H1 (cell line): Measurements from ENCODE around the gene UPF2. TPM values are rescaled to one million over a fixed set of nuclear protein-coding genes. Genes with fewer than 3 reads are reported as not detected.

Experiments used
- CTCF ChIA-PET: fragments of 300-600 bp; sonication (Branson Sonifier 250); formaldehyde crosslinking; loops from one replicate; lab custom pipeline; 2021; ENCODE audit not compliant: partially characterized antibody; lab: Charles Lee
- POLR2A ChIA-PET: fragments of 300-600 bp; sonication (Branson Sonifier 250); formaldehyde crosslinking; loops from one replicate; lab custom pipeline; 2021; ENCODE audit warnings: inconsistent platforms; ENCODE audit not compliant: partially characterized antibody; lab: Charles Lee
- DNase-seq, 2 experiments: peaks; one replicate each; pipeline versions ENCODE4 v3.0.0 to v3.0.0-alpha.2; 2010 to 2022; ENCODE audit warnings: low spot score in 2 of 2, low read depth in 1 of 2, mixed read lengths in 1 of 2
- FAIRE-seq: peaks from 2 replicates; lab custom pipeline; 2011; peaks lifted over from hg19 to GRCh38; lab: Jason Lieb, UNC
- H2AFZ ChIP-seq: 2 replicates; pipeline ENCODE4 v1.8.1; 2012; ENCODE audit warnings: low read length, inconsistent platforms
- H2AK5ac ChIP-seq: 2 replicates; pipeline ENCODE4 v1.6.1; 2013; ENCODE audit warnings: low read depth, low read length
- H2BK120ac ChIP-seq: replicated peaks from 2 replicates; pipeline ENCODE3; 2013; ENCODE audit warnings: low read depth, low read length, inconsistent platforms
- H2BK12ac ChIP-seq: 2 replicates; pipeline ENCODE4 v1.6.1; 2013; ENCODE audit warnings: low read depth, low read length
- H2BK15ac ChIP-seq: 2 replicates; pipeline ENCODE4 v1.6.1; 2013; ENCODE audit warnings: low read length
- H2BK20ac ChIP-seq: 2 replicates; pipeline ENCODE4 v1.6.1; 2013; ENCODE audit warnings: low read length
- H2BK5ac ChIP-seq: 2 replicates; pipeline ENCODE4 v1.6.1; 2013; ENCODE audit warnings: low read depth, low read length
- H3K14ac ChIP-seq: 2 replicates; pipeline ENCODE4 v1.6.1; 2013; ENCODE audit warnings: inconsistent platforms; ENCODE audit not compliant: insufficient read length
- H3K18ac ChIP-seq: 2 replicates; pipeline ENCODE4 v1.6.1; 2013; ENCODE audit warnings: low read length; ENCODE audit errors: extremely low read depth
- H3K23ac ChIP-seq: 2 replicates; pipeline ENCODE4 v1.6.1; 2013; ENCODE audit warnings: inconsistent platforms; ENCODE audit not compliant: insufficient read length
- H3K23me2 ChIP-seq: 2 replicates; pipeline ENCODE4 v1.6.1; 2013; ENCODE audit warnings: low read depth, low read length
- H3K27ac ChIP-seq: 2 replicates; pipeline ENCODE4 v1.6.1; 2011; ENCODE audit warnings: low read depth, low read length, inconsistent platforms
- H3K27me3 ChIP-seq, 4 experiments: replicated peaks in 1 of 4; 1 replicate in 1 of 4; 2 replicates in 3 of 4; pipeline versions ENCODE4 v1.6.1 to v1.8.1; 2011 to 2013; ENCODE audit warnings: low read length in 3 of 4, mild to moderate bottlenecking in 3 of 4, inconsistent platforms in 2 of 4, mixed read lengths in 2 of 4, moderate library complexity in 1 of 4; ENCODE audit not compliant: control insufficient read depth in 3 of 4, insufficient read depth in 3 of 4; ENCODE audit errors: extremely low read depth in 1 of 4
- H3K36me3 ChIP-seq, 4 experiments: 2 replicates each; pipeline versions ENCODE4 v1.6.1 to v1.8.1; 2011 to 2013; ENCODE audit warnings: mild to moderate bottlenecking in 4 of 4, low read length in 3 of 4, moderate library complexity in 2 of 4, control low read depth in 1 of 4, inconsistent platforms in 1 of 4; ENCODE audit not compliant: insufficient read depth in 4 of 4, control insufficient read depth in 2 of 4
- H3K4ac ChIP-seq: replicated peaks from 2 replicates; pipeline ENCODE3; 2013; ENCODE audit warnings: low read length, low read depth, mixed read lengths, inconsistent platforms; ENCODE audit not compliant: insufficient read length
- H3K4me1 ChIP-seq, 4 experiments: replicated peaks in 1 of 4; 1 replicate in 1 of 4; 2 replicates in 3 of 4; pipeline versions ENCODE4 v1.6.1 to v1.8.1; 2011 to 2013; ENCODE audit warnings: low read length in 3 of 4, inconsistent platforms in 2 of 4, mixed read lengths in 1 of 4; ENCODE audit not compliant: insufficient read depth in 4 of 4, control insufficient read depth in 3 of 4
- H3K4me2 ChIP-seq, 2 experiments: 2 replicates each; pipeline versions ENCODE4 v1.6.1 to v1.8.1; 2011 to 2013; ENCODE audit warnings: low read depth in 2 of 2, low read length in 2 of 2, control low read depth in 1 of 2, inconsistent platforms in 1 of 2, mild to moderate bottlenecking in 1 of 2; ENCODE audit not compliant: insufficient read depth in 1 of 2
- H3K4me3 ChIP-seq, 4 experiments: fragments of 200-600, 300-600 bp in 1 of 4; sonication (generic), shearing (Covaris generic), sonication (Bioruptor Twin) in 1 of 4; 2 replicates each; pipeline versions ENCODE4 v1.5.1 to v1.8.1; 2011 to 2016; ENCODE audit warnings: low read length in 4 of 4, low read depth in 3 of 4, control low read depth in 2 of 4, inconsistent platforms in 2 of 4, mild to moderate bottlenecking in 2 of 4, mixed read lengths in 1 of 4, moderate library complexity in 1 of 4; ENCODE audit not compliant: insufficient read depth in 2 of 4; ENCODE audit errors: extremely low read depth in 1 of 4
- H3K56ac ChIP-seq: replicated peaks from 2 replicates; pipeline ENCODE3; 2013; ENCODE audit warnings: low read depth, mild to moderate bottlenecking, mixed read lengths, low read length, inconsistent platforms; ENCODE audit not compliant: insufficient read length
- H3K79me1 ChIP-seq: 2 replicates; pipeline ENCODE4 v1.6.1; 2013; ENCODE audit warnings: low read depth, low read length, control low read depth
- H3K79me2 ChIP-seq, 2 experiments: 2 replicates each; pipeline versions ENCODE4 v1.6.1 to v1.8.1; 2012 to 2013; ENCODE audit warnings: low read length in 2 of 2, mild to moderate bottlenecking in 2 of 2, inconsistent platforms in 1 of 2; ENCODE audit not compliant: insufficient read depth in 2 of 2, control insufficient read depth in 1 of 2
- H3K9ac ChIP-seq, 4 experiments: replicated peaks in 1 of 4; 1 replicate in 1 of 4; 2 replicates in 3 of 4; pipeline versions ENCODE4 v1.6.1 to v1.8.1; 2011 to 2013; ENCODE audit warnings: low read depth in 3 of 4, low read length in 3 of 4, control low read depth in 2 of 4, mild to moderate bottlenecking in 2 of 4, moderate library complexity in 2 of 4, inconsistent platforms in 1 of 4; ENCODE audit errors: extremely low read depth in 1 of 4
- H3K9me3 ChIP-seq, 2 experiments: 2 replicates each; pipeline versions ENCODE4 v1.6.1 to v1.8.1; 2012 to 2013; ENCODE audit warnings: mild to moderate bottlenecking in 2 of 2, moderate library complexity in 2 of 2, control low read depth in 1 of 2, inconsistent platforms in 1 of 2, low read depth in 1 of 2, low read length in 1 of 2, mixed read lengths in 1 of 2; ENCODE audit not compliant: insufficient read depth in 2 of 2
- H4K20me1 ChIP-seq, 2 experiments: replicated peaks in 1 of 2; 2 replicates each; pipeline versions ENCODE3 to v1.8.1; 2011 to 2013; ENCODE audit warnings: inconsistent platforms in 2 of 2, low read length in 2 of 2, mild to moderate bottlenecking in 1 of 2; ENCODE audit not compliant: insufficient read depth in 2 of 2, control insufficient read depth in 1 of 2
- H4K5ac ChIP-seq: 2 replicates; pipeline ENCODE4 v1.6.1; 2013; ENCODE audit warnings: low read length, low read depth, mixed read lengths, inconsistent platforms; ENCODE audit not compliant: insufficient read length
- H4K8ac ChIP-seq: 2 replicates; pipeline ENCODE4 v1.8.0; 2013; ENCODE audit warnings: mild to moderate bottlenecking, moderate library complexity, low read length, inconsistent platforms; ENCODE audit not compliant: insufficient read depth; ENCODE audit errors: extremely low read depth
- H4K91ac ChIP-seq: replicated peaks from 2 replicates; pipeline ENCODE3; 2013; ENCODE audit warnings: low read length, mixed read lengths, inconsistent platforms; ENCODE audit not compliant: insufficient read length
- CHD1 ChIP-seq: IDR thresholded peaks from 2 replicates; pipeline ENCODE4 v1.6.1; 2012; ENCODE audit warnings: low read depth, low read length, improper control_type of control experiment
- CTBP2 ChIP-seq: IDR thresholded peaks from 2 replicates; pipeline ENCODE4 v1.7.0; 2011; ENCODE audit warnings: borderline replicate concordance, mild to moderate bottlenecking, moderate library complexity, mixed read lengths, low read length; ENCODE audit not compliant: insufficient read depth, insufficient read length
- EP300 ChIP-seq, 2 experiments: IDR thresholded peaks; 1 replicate in 1 of 2; 2 replicates in 1 of 2; pipeline ENCODE4 v1.6.1; 2011 to 2012; ENCODE audit warnings: low read depth in 2 of 2, low read length in 2 of 2, mild to moderate bottlenecking in 2 of 2, borderline replicate concordance in 1 of 2, inconsistent platforms in 1 of 2, moderate library complexity in 1 of 2
- KDM1A ChIP-seq: fragments of 200-600, 300-600 bp; sonication (generic); IDR thresholded peaks from 2 replicates; pipeline ENCODE4 v1.7.1; 2016; ENCODE audit warnings: mild to moderate bottlenecking, low read length, borderline replicate concordance
- SRF ChIP-seq: IDR thresholded peaks from 2 replicates; pipeline ENCODE4 v1.6.1; 2011; ENCODE audit warnings: mild to moderate bottlenecking, low read depth, low read length, moderate library complexity
- TAF1 ChIP-seq: IDR thresholded peaks from 2 replicates; pipeline ENCODE4 v1.6.1; 2011; ENCODE audit warnings: mild to moderate bottlenecking, low read depth, low read length
- TBP ChIP-seq: IDR thresholded peaks from 2 replicates; pipeline ENCODE4 v1.6.1; 2011; ENCODE audit warnings: low read depth, low read length, improper control_type of control experiment
- USF2 ChIP-seq: IDR thresholded peaks from 2 replicates; pipeline ENCODE4 v1.6.1; 2011; ENCODE audit warnings: low read length, improper control_type of control experiment
- WGBS, 2 experiments: shearing (Covaris generic) in 1 of 2; methylation state at CpG; one replicate each; pipeline versions ENCODE4 v1.1.6 to v1.1.7; 2013 to 2015; ENCODE audit warnings: low lambda C conversion rate in 2 of 2, mixed read lengths in 2 of 2, inconsistent platforms in 1 of 2, low coverage in 1 of 2, missing lambda C conversion rate in 1 of 2; ENCODE audit not compliant: insufficient replicate concordance in 2 of 2, insufficient coverage in 1 of 2, insufficient read length in 1 of 2; ENCODE audit errors: extremely low coverage in 1 of 2, missing lambda C conversion rate in 1 of 2; 5-methylcytosine and 5-hydroxymethylcytosine counted together
- polyA plus RNA-seq, 7 experiments: library from polyadenylated mRNA; depleted of rRNA in 3 of 7; stranded (reverse) in 5 of 7; unstranded in 2 of 7; fragments of >200 nt in 5 of 7; fragments of 200-250 nt in 2 of 7; gene quantifications; 1 replicate in 5 of 7; 2 replicates in 1 of 7; 4 replicates in 1 of 7; pipeline versions ENCODE4 v1.2.1 to v1.2.3, GENCODE V29; 2011 to 2013; ENCODE audit warnings: missing spikeins in 2 of 7, mixed read lengths in 2 of 7
- total RNA-seq: library from RNA; stranded (reverse); fragmentation: NEBNext Ultra II Directional; extraction: Animal tissue kit (Norgen Biotek cat#: 25700); gene quantifications from 2 replicates; pipeline ENCODE4 v1.2.1, GENCODE V29; 2021
- TF ChIP-seq, protein P1 (sequence below): IDR thresholded peaks from 2 replicates; pipeline ENCODE4 v1.6.1; 2012; ENCODE audit warnings: low read length, inconsistent platforms

UPF2 gene
- total and polyA plus RNA-seq, 2 of the 8 experiments (the other 6 are each of a cell fraction or from before 2014, with no cell fraction given), result 6.2 to 32.8 TPM

GRCh38 chr10:11975795-11976194, 66.8 kb downstream of the UPF2 start:
- TF ChIP-seq, protein P1, sequence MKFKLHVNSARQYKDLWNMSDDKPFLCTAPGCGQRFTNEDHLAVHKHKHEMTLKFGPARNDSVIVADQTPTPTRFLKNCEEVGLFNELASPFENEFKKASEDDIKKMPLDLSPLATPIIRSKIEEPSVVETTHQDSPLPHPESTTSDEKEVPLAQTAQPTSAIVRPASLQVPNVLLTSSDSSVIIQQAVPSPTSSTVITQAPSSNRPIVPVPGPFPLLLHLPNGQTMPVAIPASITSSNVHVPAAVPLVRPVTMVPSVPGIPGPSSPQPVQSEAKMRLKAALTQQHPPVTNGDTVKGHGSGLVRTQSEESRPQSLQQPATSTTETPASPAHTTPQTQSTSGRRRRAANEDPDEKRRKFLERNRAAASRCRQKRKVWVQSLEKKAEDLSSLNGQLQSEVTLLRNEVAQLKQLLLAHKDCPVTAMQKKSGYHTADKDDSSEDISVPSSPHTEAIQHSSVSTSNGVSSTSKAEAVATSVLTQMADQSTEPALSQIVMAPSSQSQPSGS, result no peak
- TF ChIP-seq TBP (no peak), EP300 (IDR thresholded peaks at IDR 0.05; ENCODE audit: borderline replicate concordance in 1 of 2, low read depth in 2 of 2, low read length in 2 of 2) (no peak), CHD1 (no peak), CTBP2 (no peak), KDM1A (no peak), TAF1 (no peak), SRF (no peak), USF2 (no peak)
- TF ChIP-seq, all 59 proteins: peak for 0
- Histone ChIP-seq H3K23ac (no peak overlapping the region), H3K36me3 (peaks cover 0 to 12% (median 2%) of the 10 kb centered on the region in 4 experiments; a peak in 4 of 8 replicates), H3K14ac (no peak overlapping the region), H2BK120ac (no peak overlapping the region), H4K8ac (no peak overlapping the region), H2AFZ (no peak overlapping the region), H4K91ac (no peak overlapping the region), H3K4me1 (peaks cover 0 to 7% (median 0%) of the 10 kb centered on the region in 4 experiments; a peak in 1 of 7 replicates), H2BK12ac (no peak overlapping the region), H3K79me1 (no peaks in the 10 kb centered on the region), H4K5ac (no peak overlapping the region), H3K9me3 (no peaks in the 10 kb centered on the region), H3K4me2 (no peak overlapping the region), H4K20me1 (no peaks in the 10 kb centered on the region), H3K27me3 (no peaks in the 10 kb centered on the region), H2BK5ac (no peak overlapping the region), H3K9ac (no peak overlapping the region), H3K23me2 (no peaks in the 10 kb centered on the region), H3K4me3 (no peak overlapping the region), H3K27ac (no peak overlapping the region), H2AK5ac (no peak overlapping the region), H3K4ac (no peak overlapping the region), H3K56ac (no peak overlapping the region), H2BK15ac (no peak overlapping the region), H3K79me2 (no peaks in the 10 kb centered on the region), H3K18ac (no peak overlapping the region), H2BK20ac (no peak overlapping the region)
- ChIA-PET POLR2A (no interaction called here), CTCF (interaction anchor here (0.9 to 1.5 kb wide), 4 partner anchors 9 to 192 kb away, joined by 3 to 4 read pairs (median 4); no protein-coding TSS in a partner anchor)
- DNase-seq (no peak), FAIRE-seq (no peak)
- WGBS, 2 experiments, result 98% methylated on average over 5 of the region's 5 CpGs; no CpG with 5 or more reads in 1 of the 2 experiments
